Cardiac muscle cell (in vitro differentiated cells and primary cell): Measurements from ENCODE around the gene LONRF3. TPM values are rescaled to one million over a fixed set of nuclear protein-coding genes. Genes with fewer than 3 reads are reported as not detected.

ENCODE experiments used
- DNase-seq, 2 donors: peaks; one replicate each; pipeline versions ENCODE4 v3.0.0 to v3.0.0-alpha.2; 2010 to 2017; ENCODE audit warnings: low read depth in 1 of 2, low spot score in 1 of 2
- H3K27ac ChIP-seq: fragments of 200-600 bp; sonication (generic); 2 replicates; pipeline ENCODE4 v1.5.1; 2016
- H3K27me3 ChIP-seq: fragments of 200-600 bp; sonication (generic); 2 replicates; pipeline ENCODE4 v1.6.0; 2016; ENCODE audit warnings: control low read depth
- H3K36me3 ChIP-seq: fragments of 200-600 bp; sonication (generic); 2 replicates; pipeline ENCODE4 v1.5.1; 2016; ENCODE audit warnings: control low read depth
- H3K4me1 ChIP-seq: fragments of 200-600 bp; sonication (generic); 2 replicates; pipeline ENCODE4 v1.8.1; 2017; ENCODE audit warnings: low read depth, mild to moderate bottlenecking, mixed run types
- H3K4me3 ChIP-seq: fragments of 200-600 bp; sonication (generic); 2 replicates; pipeline ENCODE4 v1.5.1; 2016; ENCODE audit warnings: mild to moderate bottlenecking
- H3K9me3 ChIP-seq: fragments of 200-600 bp; sonication (generic); 2 replicates; pipeline ENCODE4 v1.5.1; 2017; ENCODE audit warnings: low read depth, mild to moderate bottlenecking, control low read depth
- polyA plus RNA-seq: library from polyadenylated mRNA; unstranded; fragments of >200 nt; fragmentation: Nextera tagmentation; extraction: Ambion mirVana; gene quantifications from 2 replicates; pipeline ENCODE4 v1.2.1, GENCODE V29; 2016
- total RNA-seq: library from RNA; depleted of rRNA; stranded (reverse); fragments of >200 nt; gene quantifications from 2 replicates; pipeline ENCODE4 v1.2.3, GENCODE V29; 2016
- TF ChIP-seq, protein P1 (sequence below): IDR thresholded peaks from 2 replicates; pipeline ENCODE4 v1.5.1; 2012; ENCODE audit warnings: low read depth, mild to moderate bottlenecking, low read length

LONRF3 gene
- total and polyA plus RNA-seq, 2 experiments from 2014 or later, result 0.09 TPM; not detected in 1

GRCh38 chrX:118975831-118976598 lies 1.6 kb downstream of the LONRF3 start:
- Histone ChIP-seq H3K27me3 (peaks cover 92% of the 10 kb centered on the region), H3K9me3 (no peaks in the 10 kb centered on the region), H3K36me3 (no peaks in the 10 kb centered on the region), H3K4me3 (peak overlapping the region; percentile 25), H3K4me1 (no peaks in the 10 kb centered on the region), H3K27ac (no peak overlapping the region)
- peak; percentile 10 to 58 for DNase-seq
- TF ChIP-seq, protein P1, sequence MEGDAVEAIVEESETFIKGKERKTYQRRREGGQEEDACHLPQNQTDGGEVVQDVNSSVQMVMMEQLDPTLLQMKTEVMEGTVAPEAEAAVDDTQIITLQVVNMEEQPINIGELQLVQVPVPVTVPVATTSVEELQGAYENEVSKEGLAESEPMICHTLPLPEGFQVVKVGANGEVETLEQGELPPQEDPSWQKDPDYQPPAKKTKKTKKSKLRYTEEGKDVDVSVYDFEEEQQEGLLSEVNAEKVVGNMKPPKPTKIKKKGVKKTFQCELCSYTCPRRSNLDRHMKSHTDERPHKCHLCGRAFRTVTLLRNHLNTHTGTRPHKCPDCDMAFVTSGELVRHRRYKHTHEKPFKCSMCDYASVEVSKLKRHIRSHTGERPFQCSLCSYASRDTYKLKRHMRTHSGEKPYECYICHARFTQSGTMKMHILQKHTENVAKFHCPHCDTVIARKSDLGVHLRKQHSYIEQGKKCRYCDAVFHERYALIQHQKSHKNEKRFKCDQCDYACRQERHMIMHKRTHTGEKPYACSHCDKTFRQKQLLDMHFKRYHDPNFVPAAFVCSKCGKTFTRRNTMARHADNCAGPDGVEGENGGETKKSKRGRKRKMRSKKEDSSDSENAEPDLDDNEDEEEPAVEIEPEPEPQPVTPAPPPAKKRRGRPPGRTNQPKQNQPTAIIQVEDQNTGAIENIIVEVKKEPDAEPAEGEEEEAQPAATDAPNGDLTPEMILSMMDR, result no peak

DNA sequence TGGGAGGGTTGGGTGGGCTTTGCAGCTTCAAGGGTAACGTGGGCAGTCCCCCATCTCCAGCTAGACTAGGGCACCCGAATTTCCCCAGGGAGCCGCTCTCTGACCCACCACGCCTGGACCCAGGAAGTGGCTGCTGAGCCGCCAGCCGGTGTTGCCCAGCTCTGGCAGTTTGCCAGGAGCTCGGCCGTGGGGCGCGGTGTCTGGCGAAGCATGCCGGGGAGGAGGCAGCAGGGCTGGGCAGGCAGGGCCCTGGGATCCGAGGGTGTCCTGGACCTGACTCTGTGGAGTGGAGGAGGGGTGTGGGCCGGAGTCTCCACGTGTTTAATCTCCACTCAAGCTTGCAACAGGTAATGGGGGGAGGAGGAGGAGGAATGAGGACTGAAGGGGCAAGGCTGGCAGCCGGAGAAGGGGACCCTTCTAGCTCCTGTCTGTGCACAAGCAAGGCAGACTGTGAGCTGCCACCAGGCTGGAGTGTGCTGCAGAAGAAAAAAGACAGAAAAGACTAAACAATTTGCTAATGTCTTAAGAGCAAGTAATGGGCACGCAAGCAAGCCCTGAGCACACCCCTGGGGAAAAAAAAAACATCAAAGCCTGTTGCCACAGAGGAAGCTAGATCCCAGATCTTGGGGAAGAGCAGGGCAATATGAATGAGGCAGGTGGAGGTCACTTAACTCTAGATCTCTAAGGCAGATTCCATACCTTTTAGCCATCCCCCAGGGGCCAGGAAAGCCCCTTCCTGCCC lies 2.4 kb downstream of the LONRF3 start:
- DNase-seq, result peak in 1 of 2 donors; percentile 16
- H3K4me3 ChIP-seq, result no peak overlapping the region
- H3K4me1 ChIP-seq, result no peaks in the 10 kb centered on the region
- TF ChIP-seq, protein P1, result no peak
- H3K36me3 ChIP-seq, result no peaks in the 10 kb centered on the region
- peaks cover 84% of the 10 kb centered on the region for H3K27me3 ChIP-seq
- no peak overlapping the region for H3K27ac ChIP-seq
- no peaks in the 10 kb centered on the region for H3K9me3 ChIP-seq

GRCh38 chrX:118977424-118977823 lies 3.0 kb downstream of the LONRF3 start:
- H3K4me3 ChIP-seq, result no peak overlapping the region
- no peak for DNase-seq
- peaks cover 78% of the 10 kb centered on the region for H3K27me3 ChIP-seq
- H3K4me1 ChIP-seq, result no peaks in the 10 kb centered on the region
- H3K9me3 ChIP-seq, result no peaks in the 10 kb centered on the region
- no peaks in the 10 kb centered on the region for H3K36me3 ChIP-seq
- H3K27ac ChIP-seq, result no peak overlapping the region
- TF ChIP-seq, protein P1, result no peak

GRCh38 chrX:118978451-118978850 lies 4.0 kb downstream of the LONRF3 start:
- DNase-seq, result no peak
- Histone ChIP-seq H3K9me3 (no peaks in the 10 kb centered on the region), H3K4me1 (no peaks in the 10 kb centered on the region), H3K4me3 (no peak overlapping the region), H3K27me3 (peaks cover 67% of the 10 kb centered on the region), H3K36me3 (no peaks in the 10 kb centered on the region), H3K27ac (no peak overlapping the region)
- TF ChIP-seq, protein P1, result no peak

DNA sequence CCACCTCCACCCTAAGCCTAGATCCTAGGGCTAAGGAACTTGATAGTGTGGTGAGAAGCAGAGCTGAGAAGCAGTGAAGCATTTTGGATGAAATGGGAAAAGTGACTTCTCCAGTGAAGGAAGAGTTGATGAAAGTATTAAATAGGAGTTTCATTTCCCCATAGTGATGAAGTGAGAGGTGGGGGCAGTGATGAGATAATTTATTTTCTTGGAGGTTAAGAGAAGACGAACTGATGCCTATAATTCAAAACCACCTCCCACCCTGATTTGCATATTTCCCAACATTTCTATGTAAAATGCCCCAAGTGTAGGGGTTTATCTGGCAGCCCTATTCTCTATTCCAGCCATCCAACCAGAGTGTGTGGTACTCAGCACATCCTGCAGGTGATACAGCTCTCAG lies 6.3 kb downstream of the LONRF3 start:
- DNase-seq, result no peak
- no peak overlapping the region for H3K4me3 ChIP-seq
- peaks cover 44% of the 10 kb centered on the region for H3K27me3 ChIP-seq
- H3K27ac ChIP-seq, result no peak overlapping the region
- H3K4me1 ChIP-seq, result no peaks in the 10 kb centered on the region
- no peaks in the 10 kb centered on the region for H3K36me3 ChIP-seq
- no peaks in the 10 kb centered on the region for H3K9me3 ChIP-seq
- TF ChIP-seq, protein P1, result no peak
